GM23338 (cell line): ENCODE measurements around the gene PER2. TPM values are rescaled to one million over a fixed set of nuclear protein-coding genes. Genes with fewer than 3 reads are reported as not detected.

ENCODE experiments used
- ATAC-seq: fragments of 200-7000 bp; cut with Tn5 transposase; 3 replicates; pipeline ENCODE4 v1.9.1; 2020
- DNase-seq: peaks from one replicate; pipeline ENCODE4 v3.0.0-alpha.2; 2015; ENCODE audit warnings: low spot score
- H2AFZ ChIP-seq: fragments of 200-600 bp; sonication (generic); 2 replicates; pipeline ENCODE4 v1.8.0; 2016; ENCODE audit warnings: antibody characterized with exemption, mild to moderate bottlenecking, moderate library complexity
- H3F3A ChIP-seq: fragments of 200-600 bp; sonication (generic); replicated peaks from 2 replicates; pipeline ENCODE4 v1.8.0; 2017; ENCODE audit warnings: antibody characterized with exemption, mixed run types, low read depth
- H3K27ac ChIP-seq: fragments of 200-600 bp; sonication (generic); 2 replicates; pipeline ENCODE4 v1.6.1; 2016; ENCODE audit warnings: low read depth
- H3K27me3 ChIP-seq: fragments of 200-600 bp; sonication (generic); 2 replicates; pipeline ENCODE4 v1.8.0; 2016; ENCODE audit warnings: mild to moderate bottlenecking, mixed run types, moderate library complexity; ENCODE audit not compliant: insufficient read depth
- H3K36me3 ChIP-seq: fragments of 200-600 bp; sonication (generic); 2 replicates; pipeline ENCODE4 v1.8.0; 2016; ENCODE audit warnings: mild to moderate bottlenecking; ENCODE audit not compliant: insufficient read depth
- H3K4me1 ChIP-seq: fragments of 200-600 bp; sonication (generic); 2 replicates; pipeline ENCODE4 v1.8.0; 2016; ENCODE audit warnings: mild to moderate bottlenecking, moderate library complexity; ENCODE audit not compliant: insufficient read depth
- H3K4me2 ChIP-seq: fragments of 200-600 bp; sonication (generic); 2 replicates; pipeline ENCODE4 v1.7.1; 2017; ENCODE audit warnings: mixed run types
- H3K4me3 ChIP-seq: fragments of 200-600 bp; sonication (generic); 2 replicates; pipeline ENCODE4 v1.6.1; 2016; ENCODE audit warnings: mixed run types
- H3K79me2 ChIP-seq: fragments of 200-600 bp; sonication (generic); replicated peaks from 2 replicates; pipeline ENCODE4 v1.8.0; 2017; ENCODE audit warnings: mild to moderate bottlenecking; ENCODE audit not compliant: insufficient read depth
- H3K9me2 ChIP-seq: fragments of 200-600 bp; sonication (generic); 2 replicates; pipeline ENCODE4 v1.8.0; 2017; ENCODE audit not compliant: insufficient read depth
- H4K20me1 ChIP-seq: fragments of 200-600 bp; sonication (generic); replicated peaks from 2 replicates; pipeline ENCODE4 v1.8.0; 2017; ENCODE audit warnings: mild to moderate bottlenecking; ENCODE audit not compliant: insufficient read depth
- H3K27ac Mint-ChIP-seq: 2 replicates; pipeline ENCODE4 v1.8.0; 2020; ENCODE audit warnings: inconsistent platforms, mild to moderate bottlenecking, moderate library complexity, mixed read lengths
- H3K27me3 Mint-ChIP-seq: 3 replicates; pipeline ENCODE4 v1.8.0; 2022; ENCODE audit warnings: low read depth, mild to moderate bottlenecking, moderate library complexity, mixed read lengths, inconsistent platforms; ENCODE audit not compliant: insufficient read depth, poor library complexity
- H3K36me3 Mint-ChIP-seq: 3 replicates; pipeline ENCODE4 v1.8.0; 2021; ENCODE audit warnings: low read depth, mild to moderate bottlenecking, inconsistent platforms, moderate library complexity, mixed read lengths
- H3K4me1 Mint-ChIP-seq: 3 replicates; pipeline ENCODE4 v1.8.0; 2020; ENCODE audit warnings: mild to moderate bottlenecking, inconsistent platforms, mixed read lengths
- H3K4me3 Mint-ChIP-seq: 3 replicates; pipeline ENCODE4 v1.8.0; 2021; ENCODE audit warnings: moderate library complexity, mild to moderate bottlenecking, inconsistent platforms, mixed read lengths
- H3K9me3 Mint-ChIP-seq: 3 replicates; pipeline ENCODE4 v1.8.0; 2020; ENCODE audit warnings: moderate library complexity, mild to moderate bottlenecking, inconsistent platforms, mixed read lengths
- CREB1 ChIP-seq: fragments of 250-450 bp; sonication (Bioruptor Pico); IDR thresholded peaks from 2 replicates; pipeline ENCODE4 v1.5.0; 2020; ENCODE audit warnings: low read depth, mild to moderate bottlenecking, moderate library complexity
- ETS1 ChIP-seq: IDR thresholded peaks from 2 replicates; pipeline ENCODE4 v1.6.1; 2016; ENCODE audit warnings: antibody characterized with exemption
- EZH2 ChIP-seq: fragments of 200-600 bp; sonication (generic); IDR thresholded peaks from one replicate; pipeline ENCODE4 v1.8.0; 2017; ENCODE audit warnings: antibody characterized with exemption, mild to moderate bottlenecking, low read depth; ENCODE audit not compliant: unreplicated experiment
- EZH2phosphoT487 ChIP-seq: fragments of 200-600 bp; sonication (generic); IDR thresholded peaks from one replicate; pipeline ENCODE4 v1.8.1; 2018; ENCODE audit warnings: antibody characterized with exemption; ENCODE audit not compliant: unreplicated experiment
- JUNB ChIP-seq: IDR thresholded peaks from one replicate; pipeline ENCODE4 v1.6.1; 2016; ENCODE audit warnings: antibody characterized with exemption; ENCODE audit not compliant: unreplicated experiment
- NANOG ChIP-seq: IDR thresholded peaks from 2 replicates; pipeline ENCODE4 v1.6.1; 2016; ENCODE audit warnings: antibody characterized with exemption, borderline replicate concordance
- POLR2AphosphoS5 ChIP-seq: IDR thresholded peaks from 2 replicates; pipeline ENCODE4 v1.6.1; 2016; ENCODE audit warnings: antibody characterized with exemption, low read depth
- REST ChIP-seq: IDR thresholded peaks from one replicate; pipeline ENCODE4 v1.6.1; 2018; ENCODE audit warnings: antibody characterized with exemption; ENCODE audit not compliant: unreplicated experiment
- STAT1 ChIP-seq: IDR thresholded peaks from one replicate; pipeline ENCODE4 v1.6.1; 2016; ENCODE audit warnings: antibody characterized with exemption; ENCODE audit not compliant: unreplicated experiment
- ZNF114 ChIP-seq: fragments of 250-450 bp; sonication (Bioruptor Pico); IDR thresholded peaks from 2 replicates; pipeline ENCODE4 v1.5.0; 2020; ENCODE audit warnings: mild to moderate bottlenecking, moderate library complexity
- ZNF331 ChIP-seq: fragments of 250-450 bp; sonication (Bioruptor Pico); IDR thresholded peaks from 2 replicates; pipeline ENCODE4 v1.5.0; 2020; ENCODE audit warnings: low read depth, mild to moderate bottlenecking, moderate library complexity
- polyA plus RNA-seq: library from polyadenylated mRNA; unstranded; fragments of >200 nt; fragmentation: Nextera tagmentation; extraction: Ambion mirVana; gene quantifications from 2 replicates; pipeline ENCODE4 v1.2.1, GENCODE V29; 2016
- total RNA-seq: library from RNA; depleted of rRNA; stranded (reverse); fragments of >200 nt; shearing (Covaris generic); gene quantifications from 2 replicates; pipeline ENCODE4 v1.2.3, GENCODE V29; 2014
- TF ChIP-seq, protein P1 (sequence below): fragments of 250-450 bp; sonication (Bioruptor Pico); IDR thresholded peaks from 2 replicates; pipeline ENCODE4 v1.5.0; 2020; ENCODE audit warnings: mild to moderate bottlenecking, moderate library complexity
- TF ChIP-seq, protein P2 (sequence below), 2 experiments: fragments of 200-600 bp in 1 of 2; sonication (generic) in 1 of 2; conservative IDR thresholded peaks; 2 replicates each; pipeline versions ENCODE4 v1.5.1 to v1.6.1; 2016 to 2017; ENCODE audit warnings: antibody characterized with exemption in 2 of 2, low read depth in 2 of 2, mild to moderate bottlenecking in 2 of 2, moderate library complexity in 1 of 2

PER2 gene
- total and polyA plus RNA-seq, 2 experiments from 2014 or later = 2.2 to 4.6 TPM

- H3K4me1 Mint-ChIP-seq = no peaks in the 10 kb centered on the region
- Histone ChIP-seq H3K79me2 (no peaks in the 10 kb centered on the region), H3F3A (no peaks in the 10 kb centered on the region), H2AFZ (no peak overlapping the region), H3K36me3 (no peaks in the 10 kb centered on the region), H3K9me2 (no peaks in the 10 kb centered on the region), H4K20me1 (peaks cover 2% of the 10 kb centered on the region; the same call in 1 of the 2 replicates), H3K4me3 (no peak overlapping the region), H3K4me1 (no peaks in the 10 kb centered on the region), H3K27ac (no peak overlapping the region), H3K4me2 (no peak overlapping the region), H3K27me3 (no peaks in the 10 kb centered on the region)
- H3K36me3 Mint-ChIP-seq = peaks cover 7% of the 10 kb centered on the region; the same call in 2 of the 3 replicates
- ATAC-seq (no peak), DNase-seq (no peak)
- H3K4me3 Mint-ChIP-seq = no peak overlapping the region
- H3K27me3 Mint-ChIP-seq = peaks cover 2% of the 10 kb centered on the region
- no peaks in the 10 kb centered on the region for H3K9me3 Mint-ChIP-seq
- TF ChIP-seq CREB1 (CRISPR knock-in tag) (no peak), NANOG (no peak), ZNF114 (CRISPR knock-in tag) (no peak), REST (no peak), STAT1 (no peak), ZNF331 (CRISPR knock-in tag) (no peak), ETS1 (no peak), EZH2phosphoT487 (no peak), JUNB (no peak), POLR2AphosphoS5 (no peak), EZH2 (no peak)
- TF ChIP-seq, protein P1, sequence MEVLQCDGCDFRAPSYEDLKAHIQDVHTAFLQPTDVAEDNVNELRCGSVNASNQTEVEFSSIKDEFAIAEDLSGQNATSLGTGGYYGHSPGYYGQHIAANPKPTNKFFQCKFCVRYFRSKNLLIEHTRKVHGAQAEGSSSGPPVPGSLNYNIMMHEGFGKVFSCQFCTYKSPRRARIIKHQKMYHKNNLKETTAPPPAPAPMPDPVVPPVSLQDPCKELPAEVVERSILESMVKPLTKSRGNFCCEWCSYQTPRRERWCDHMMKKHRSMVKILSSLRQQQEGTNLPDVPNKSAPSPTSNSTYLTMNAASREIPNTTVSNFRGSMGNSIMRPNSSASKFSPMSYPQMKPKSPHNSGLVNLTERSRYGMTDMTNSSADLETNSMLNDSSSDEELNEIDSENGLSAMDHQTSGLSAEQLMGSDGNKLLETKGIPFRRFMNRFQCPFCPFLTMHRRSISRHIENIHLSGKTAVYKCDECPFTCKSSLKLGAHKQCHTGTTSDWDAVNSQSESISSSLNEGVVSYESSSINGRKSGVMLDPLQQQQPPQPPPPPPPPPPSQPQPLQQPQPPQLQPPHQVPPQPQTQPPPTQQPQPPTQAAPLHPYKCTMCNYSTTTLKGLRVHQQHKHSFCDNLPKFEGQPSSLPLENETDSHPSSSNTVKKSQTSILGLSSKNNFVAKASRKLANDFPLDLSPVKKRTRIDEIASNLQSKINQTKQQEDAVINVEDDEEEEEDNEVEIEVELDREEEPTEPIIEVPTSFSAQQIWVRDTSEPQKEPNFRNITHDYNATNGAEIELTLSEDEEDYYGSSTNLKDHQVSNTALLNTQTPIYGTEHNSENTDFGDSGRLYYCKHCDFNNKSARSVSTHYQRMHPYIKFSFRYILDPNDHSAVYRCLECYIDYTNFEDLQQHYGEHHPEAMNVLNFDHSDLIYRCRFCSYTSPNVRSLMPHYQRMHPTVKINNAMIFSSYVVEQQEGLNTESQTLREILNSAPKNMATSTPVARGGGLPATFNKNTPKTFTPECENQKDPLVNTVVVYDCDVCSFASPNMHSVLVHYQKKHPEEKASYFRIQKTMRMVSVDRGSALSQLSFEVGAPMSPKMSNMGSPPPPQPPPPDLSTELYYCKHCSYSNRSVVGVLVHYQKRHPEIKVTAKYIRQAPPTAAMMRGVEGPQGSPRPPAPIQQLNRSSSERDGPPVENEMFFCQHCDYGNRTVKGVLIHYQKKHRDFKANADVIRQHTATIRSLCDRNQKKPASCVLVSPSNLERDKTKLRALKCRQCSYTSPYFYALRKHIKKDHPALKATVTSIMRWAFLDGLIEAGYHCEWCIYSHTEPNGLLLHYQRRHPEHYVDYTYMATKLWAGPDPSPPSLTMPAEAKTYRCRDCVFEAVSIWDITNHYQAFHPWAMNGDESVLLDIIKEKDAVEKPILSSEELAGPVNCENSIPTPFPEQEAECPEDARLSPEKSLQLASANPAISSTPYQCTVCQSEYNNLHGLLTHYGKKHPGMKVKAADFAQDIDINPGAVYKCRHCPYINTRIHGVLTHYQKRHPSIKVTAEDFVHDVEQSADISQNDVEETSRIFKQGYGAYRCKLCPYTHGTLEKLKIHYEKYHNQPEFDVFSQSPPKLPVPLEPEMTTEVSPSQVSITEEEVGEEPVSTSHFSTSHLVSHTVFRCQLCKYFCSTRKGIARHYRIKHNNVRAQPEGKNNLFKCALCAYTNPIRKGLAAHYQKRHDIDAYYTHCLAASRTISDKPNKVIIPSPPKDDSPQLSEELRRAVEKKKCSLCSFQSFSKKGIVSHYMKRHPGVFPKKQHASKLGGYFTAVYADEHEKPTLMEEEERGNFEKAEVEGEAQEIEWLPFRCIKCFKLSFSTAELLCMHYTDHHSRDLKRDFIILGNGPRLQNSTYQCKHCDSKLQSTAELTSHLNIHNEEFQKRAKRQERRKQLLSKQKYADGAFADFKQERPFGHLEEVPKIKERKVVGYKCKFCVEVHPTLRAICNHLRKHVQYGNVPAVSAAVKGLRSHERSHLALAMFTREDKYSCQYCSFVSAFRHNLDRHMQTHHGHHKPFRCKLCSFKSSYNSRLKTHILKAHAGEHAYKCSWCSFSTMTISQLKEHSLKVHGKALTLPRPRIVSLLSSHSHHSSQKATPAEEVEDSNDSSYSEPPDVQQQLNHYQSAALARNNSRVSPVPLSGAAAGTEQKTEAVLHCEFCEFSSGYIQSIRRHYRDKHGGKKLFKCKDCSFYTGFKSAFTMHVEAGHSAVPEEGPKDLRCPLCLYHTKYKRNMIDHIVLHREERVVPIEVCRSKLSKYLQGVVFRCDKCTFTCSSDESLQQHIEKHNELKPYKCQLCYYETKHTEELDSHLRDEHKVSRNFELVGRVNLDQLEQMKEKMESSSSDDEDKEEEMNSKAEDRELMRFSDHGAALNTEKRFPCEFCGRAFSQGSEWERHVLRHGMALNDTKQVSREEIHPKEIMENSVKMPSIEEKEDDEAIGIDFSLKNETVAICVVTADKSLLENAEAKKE (CRISPR knock-in tag) = no peak
- TF ChIP-seq, protein P2, sequence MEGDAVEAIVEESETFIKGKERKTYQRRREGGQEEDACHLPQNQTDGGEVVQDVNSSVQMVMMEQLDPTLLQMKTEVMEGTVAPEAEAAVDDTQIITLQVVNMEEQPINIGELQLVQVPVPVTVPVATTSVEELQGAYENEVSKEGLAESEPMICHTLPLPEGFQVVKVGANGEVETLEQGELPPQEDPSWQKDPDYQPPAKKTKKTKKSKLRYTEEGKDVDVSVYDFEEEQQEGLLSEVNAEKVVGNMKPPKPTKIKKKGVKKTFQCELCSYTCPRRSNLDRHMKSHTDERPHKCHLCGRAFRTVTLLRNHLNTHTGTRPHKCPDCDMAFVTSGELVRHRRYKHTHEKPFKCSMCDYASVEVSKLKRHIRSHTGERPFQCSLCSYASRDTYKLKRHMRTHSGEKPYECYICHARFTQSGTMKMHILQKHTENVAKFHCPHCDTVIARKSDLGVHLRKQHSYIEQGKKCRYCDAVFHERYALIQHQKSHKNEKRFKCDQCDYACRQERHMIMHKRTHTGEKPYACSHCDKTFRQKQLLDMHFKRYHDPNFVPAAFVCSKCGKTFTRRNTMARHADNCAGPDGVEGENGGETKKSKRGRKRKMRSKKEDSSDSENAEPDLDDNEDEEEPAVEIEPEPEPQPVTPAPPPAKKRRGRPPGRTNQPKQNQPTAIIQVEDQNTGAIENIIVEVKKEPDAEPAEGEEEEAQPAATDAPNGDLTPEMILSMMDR (conservative IDR thresholded peaks at IDR 0.05; ENCODE audit: low read depth in 2 of 2) = no peak
- H3K27ac Mint-ChIP-seq = no peak overlapping the region
Measured at GRCh38 chr2:238272156-238272555, 16.3 kb downstream of the PER2 start.
